Measurements from ENCODE around the gene CLEC19A. TPM values are rescaled to one million over a fixed set of nuclear protein-coding genes. Genes with fewer than 3 reads are reported as not detected.
"Not testable (repeated sequence)": the region's sequence is repeated elsewhere in the genome, so short reads cannot be mapped to it uniquely, and the experiment has no call there.

CLEC19A gene
- total RNA-seq, 1 donor from 2014 or later, result not detected

GRCh38 chr16:19315889-19316433 lies 30.4 kb downstream of the CLEC19A start:
- no peak overlapping the region for H3K4me3 ChIP-seq
- no peak overlapping the region for H3K27ac ChIP-seq
- no peaks in the 10 kb centered on the region for H3K36me3 ChIP-seq
- no peaks in the 10 kb centered on the region for H3K9me3 ChIP-seq
- DNase-seq (ENCODE audit: extremely low spot score in 2 of 2), result no peak
- no peak for TF ChIP-seq CTCF (IDR thresholded peaks at IDR 0.05)
- TF ChIP-seq POLR2AphosphoS5 (IDR thresholded peaks at IDR 0.05; ENCODE audit: insufficient read depth in 1 of 2, low read depth in 1 of 2), result no peak
- TF ChIP-seq POLR2A (IDR thresholded peaks at IDR 0.05), result no peak
- intact Hi-C loops (cut with DNase I), result no loop called here
- no peaks in the 10 kb centered on the region for H3K4me1 ChIP-seq
- H3K27me3 ChIP-seq, result no peaks in the 10 kb centered on the region

- intact Hi-C loops (cut with DNase I), result no loop called here
- TF ChIP-seq POLR2AphosphoS5 (IDR thresholded peaks at IDR 0.05; ENCODE audit: insufficient read depth in 1 of 2, low read depth in 1 of 2) (no peak), CTCF (IDR thresholded peaks at IDR 0.05) (no peak), POLR2A (IDR thresholded peaks at IDR 0.05) (no peak)
- no peaks in the 10 kb centered on the region for H3K9me3 ChIP-seq
- H3K36me3 ChIP-seq, result no peaks in the 10 kb centered on the region
- no peaks in the 10 kb centered on the region for H3K27me3 ChIP-seq
- no peaks in the 10 kb centered on the region for H3K4me1 ChIP-seq
- H3K27ac ChIP-seq, result no peak overlapping the region
- no peak overlapping the region for H3K4me3 ChIP-seq
- DNase-seq (ENCODE audit: extremely low spot score in 2 of 2), result no peak
These were observed 31.3 kb downstream of the CLEC19A start for GRCh38 chr16:19316846-19317245.

GRCh38 chr16:19321186-19321585 lies 35.7 kb downstream of the CLEC19A start:
- intact Hi-C loops (cut with DNase I); H3K9me3 ChIP-seq; H3K36me3 ChIP-seq; H3K4me1 ChIP-seq; H3K27me3 ChIP-seq; DNase-seq (ENCODE audit: extremely low spot score in 2 of 2); H3K4me3 ChIP-seq; H3K27ac ChIP-seq: not testable (repeated sequence)

GRCh38 chr16:19323596-19323995 lies 38.1 kb downstream of the CLEC19A start:
- no peak for DNase-seq (ENCODE audit: extremely low spot score in 2 of 2)
- no peaks in the 10 kb centered on the region for H3K27me3 ChIP-seq
- H3K4me1 ChIP-seq, result no peaks in the 10 kb centered on the region
- intact Hi-C loops (cut with DNase I), result no loop called here
- H3K9me3 ChIP-seq, result no peaks in the 10 kb centered on the region
- H3K27ac ChIP-seq, result no peak overlapping the region
- TF ChIP-seq CTCF (IDR thresholded peaks at IDR 0.05), result no peak
- TF ChIP-seq POLR2A (IDR thresholded peaks at IDR 0.05), result no peak
- no peak for TF ChIP-seq POLR2AphosphoS5 (IDR thresholded peaks at IDR 0.05; ENCODE audit: insufficient read depth in 1 of 2, low read depth in 1 of 2)
- H3K36me3 ChIP-seq, result no peaks in the 10 kb centered on the region
- no peak overlapping the region for H3K4me3 ChIP-seq

- DNase-seq (ENCODE audit: extremely low spot score in 2 of 2), result no peak
- H3K9me3 ChIP-seq, result no peaks in the 10 kb centered on the region
- TF ChIP-seq CTCF (IDR thresholded peaks at IDR 0.05), result no peak
- TF ChIP-seq POLR2AphosphoS5 (IDR thresholded peaks at IDR 0.05; ENCODE audit: insufficient read depth in 1 of 2, low read depth in 1 of 2), result no peak
- TF ChIP-seq POLR2A (IDR thresholded peaks at IDR 0.05), result no peak
- no peaks in the 10 kb centered on the region for H3K4me1 ChIP-seq
- H3K27me3 ChIP-seq, result no peaks in the 10 kb centered on the region
- no peak overlapping the region for H3K4me3 ChIP-seq
- H3K27ac ChIP-seq, result no peak overlapping the region
- intact Hi-C loops (cut with DNase I), result no loop called here
- H3K36me3 ChIP-seq, result no peaks in the 10 kb centered on the region
These were observed 42.8 kb downstream of the CLEC19A start for GRCh38 chr16:19328364-19328763.

Data from vagina (tissue), 2 donors.